ENCODE data around the gene PXMP2. TPM values are rescaled to one million over a fixed set of nuclear protein-coding genes. Genes with fewer than 3 reads are reported as not detected.
A peak's percentile ranks its signal among the peaks of the same experiment; 100 is the strongest.

PXMP2 gene
- total and polyA plus RNA-seq, 11 donors: 23.9 to 149 (median 39.7) TPM

- TF ChIP-seq POLR2A (IDR thresholded peaks at IDR 0.05): no peak
- TF ChIP-seq CTCF (IDR thresholded peaks at IDR 0.05): no peak
- 79 to 88% (median 80%) methylated on average over 24 of the region's 24 CpGs for WGBS, 4 donors
- no peaks in the 10 kb centered on the region for H3K4me1 ChIP-seq
- H3K27me3 ChIP-seq: no peaks in the 10 kb centered on the region
- DNase-seq (peak in 1 of 5 donors; percentile 38), ATAC-seq (peak in 1 of 4 donors; percentile 22)
- no peaks in the 10 kb centered on the region for H3K9me3 ChIP-seq
- no peak overlapping the region for H3K4me3 ChIP-seq
- peaks cover 5 to 91% (median 83%) of the 10 kb centered on the region in 9 donors for H3K36me3 ChIP-seq
- H3K27ac ChIP-seq: no peak overlapping the region
- intact Hi-C loops (cut with DNase I): no loop called here
Measured at GRCh38 chr12:132729541-132730320, 42.3 kb downstream of the PXMP2 start.

GRCh38 chr12:132730353-132730752 is 43.0 kb downstream of the PXMP2 start:
- H3K9me3 ChIP-seq: no peaks in the 10 kb centered on the region
- peaks cover 5 to 91% (median 83%) of the 10 kb centered on the region in 9 donors for H3K36me3 ChIP-seq
- no peaks in the 10 kb centered on the region for H3K27me3 ChIP-seq
- H3K27ac ChIP-seq: no peak overlapping the region
- TF ChIP-seq CTCF (IDR thresholded peaks at IDR 0.05) (no peak), POLR2A (IDR thresholded peaks at IDR 0.05) (no peak)
- DNase-seq (peak in 1 of 5 donors; percentile 24), ATAC-seq (no peak)
- 90 to 95% (median 94%) methylated on average over 7 to 11 of the region's 11 CpGs for WGBS, 4 donors
- intact Hi-C loops (cut with DNase I): no loop called here
- H3K4me3 ChIP-seq: no peak overlapping the region
- H3K4me1 ChIP-seq: no peaks in the 10 kb centered on the region

- intact Hi-C loops (cut with DNase I): no loop called here
- H3K27me3 ChIP-seq: no peaks in the 10 kb centered on the region
- ATAC-seq (no peak), DNase-seq (peak in 1 of 5 donors; percentile 8)
- TF ChIP-seq CTCF (IDR thresholded peaks at IDR 0.05): no peak
- no peak for TF ChIP-seq POLR2A (IDR thresholded peaks at IDR 0.05)
- no peak overlapping the region for H3K4me3 ChIP-seq
- no peak overlapping the region for H3K27ac ChIP-seq
- H3K9me3 ChIP-seq: no peaks in the 10 kb centered on the region
- peaks cover 5 to 91% (median 84%) of the 10 kb centered on the region in 9 donors for H3K36me3 ChIP-seq
- WGBS, 4 donors: 92 to 94% (median 93%) methylated on average over 17 of the region's 17 CpGs
- H3K4me1 ChIP-seq: no peaks in the 10 kb centered on the region
Measured at GRCh38 chr12:132731574-132731973, 44.2 kb downstream of the PXMP2 start.

GRCh38 chr12:132734206-132734605 is 46.8 kb downstream of the PXMP2 start:
- Histone ChIP-seq H3K4me1 (peaks cover 0 to 6% (median 0%) of the 10 kb centered on the region in 12 donors), H3K27ac (no peak overlapping the region), H3K36me3 (peaks cover 0 to 93% (median 85%) of the 10 kb centered on the region in 9 donors), H3K27me3 (no peaks in the 10 kb centered on the region), H3K4me3 (no peak overlapping the region), H3K9me3 (no peaks in the 10 kb centered on the region)
- intact Hi-C loops (cut with DNase I): no loop called here
- no peak for TF ChIP-seq CTCF (IDR thresholded peaks at IDR 0.05)
- TF ChIP-seq POLR2A (IDR thresholded peaks at IDR 0.05): no peak
- DNase-seq (no peak), ATAC-seq (no peak)
- 73 to 79% (median 74%) methylated on average over 10 of the region's 10 CpGs for WGBS, 4 donors

Measured in heart left ventricle (tissue), 16 donors.